Activated gamma-delta T cell (primary cell): Measurements from ENCODE around the gene RAB39B.
"Not testable (repeated sequence)": the region's sequence is repeated elsewhere in the genome, so short reads cannot be mapped to it uniquely, and the experiment has no call there.

ENCODE experiments used
- DNase-seq: peaks from one replicate; lab custom pipeline; 2025; lab: John Stamatoyannopoulos, UW
- total RNA-seq, 2 donors: gene quantifications; one replicate each; lab custom pipeline; 2026; lab: John Stamatoyannopoulos, UW

Gene RAB39B
- total RNA-seq, result 27.9 to 32.0 reads per million in 2 donors

DNA sequence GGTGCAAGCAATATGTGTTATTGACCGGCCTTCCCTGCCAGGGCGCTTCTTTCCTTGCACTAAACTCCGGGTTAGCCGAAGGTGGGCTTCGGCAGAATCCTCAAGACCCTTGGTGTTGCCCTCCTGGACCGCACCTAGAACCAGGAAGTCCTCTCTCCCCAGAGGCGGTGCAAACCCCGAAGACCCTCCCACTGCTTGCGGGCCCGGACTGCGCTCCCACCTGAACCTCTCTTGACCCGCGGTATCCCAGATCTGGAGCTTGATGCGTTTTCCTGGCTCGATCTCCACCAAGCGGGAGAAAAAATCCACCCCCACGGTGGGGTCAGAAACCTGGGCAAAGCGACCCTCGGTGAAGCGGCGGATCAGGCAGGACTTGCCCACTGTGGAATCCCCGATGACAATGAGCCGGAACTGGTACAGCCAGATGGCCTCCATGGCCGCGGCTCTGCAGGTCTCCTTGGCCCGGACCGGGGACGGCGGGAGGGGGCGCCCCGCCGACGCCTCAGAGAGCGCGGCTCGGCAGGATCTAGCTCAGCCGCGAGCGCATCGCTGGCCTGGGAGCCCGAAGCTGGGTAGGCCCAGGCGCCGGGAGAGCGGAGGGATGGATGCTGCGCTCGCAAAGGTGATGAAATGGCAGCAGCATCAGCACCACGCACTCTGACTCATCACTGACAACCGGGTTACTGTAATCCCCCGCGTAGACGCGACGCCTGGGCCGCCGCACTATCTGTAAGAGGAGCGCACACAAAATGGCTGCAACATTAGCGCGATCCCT, at the start of gene RAB39B:
RAB39B (minus strand) TSS at position 638 of the 775 bp plus-strand sequence; CDS start at position 435, 203 bp downstream.
- peak; percentile 40 for DNase-seq

GRCh38 chrX:155313766-155314165, 49.5 kb upstream of the RAB39B start:
- DNase-seq, result no peak

DNA sequence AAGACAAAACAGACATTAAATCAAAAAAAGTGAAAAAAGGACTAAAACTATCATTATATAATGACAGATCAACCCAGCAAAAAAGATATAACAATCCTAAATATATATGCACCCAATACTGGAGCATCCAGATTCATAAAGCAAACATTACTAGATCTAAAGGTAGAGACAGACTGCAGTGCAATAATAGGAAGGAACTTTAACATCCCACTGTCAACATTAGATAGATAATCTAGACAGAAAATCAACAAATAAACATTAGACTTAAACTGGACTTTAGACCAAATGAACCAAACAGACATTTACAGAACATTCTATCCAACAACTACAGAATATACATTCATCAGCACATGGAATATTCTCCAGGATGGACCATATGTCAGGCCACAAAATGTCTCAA, 29.5 kb upstream of the RAB39B start:
- DNase-seq, result no peak

GRCh38 chrX:155279873-155280272, 15.6 kb upstream of the RAB39B start:
- DNase-seq, result no peak

- no peak for DNase-seq
These were observed 6.7 kb upstream of the RAB39B start for GRCh38 chrX:155270969-155271368.

DNA sequence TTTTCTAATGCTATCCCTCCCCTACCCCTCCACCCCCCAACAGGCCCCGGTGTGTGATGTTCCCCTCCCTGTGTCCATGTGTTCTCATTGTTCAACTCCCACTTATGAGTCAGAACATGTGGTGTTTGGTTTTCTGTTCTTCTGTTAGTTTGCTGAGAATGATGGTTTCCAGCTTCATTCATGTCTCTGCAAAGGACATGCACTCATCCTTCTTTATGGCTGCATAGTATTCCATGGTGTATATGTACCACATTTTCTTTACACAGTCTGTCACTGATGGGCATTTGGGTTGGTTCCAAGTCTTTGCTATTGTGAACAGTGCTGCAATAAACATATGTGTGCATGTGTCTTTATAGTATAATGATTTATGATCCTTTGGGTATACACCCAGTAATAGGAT, 3.7 kb upstream of the RAB39B start:
- not testable (repeated sequence) for DNase-seq

DNA sequence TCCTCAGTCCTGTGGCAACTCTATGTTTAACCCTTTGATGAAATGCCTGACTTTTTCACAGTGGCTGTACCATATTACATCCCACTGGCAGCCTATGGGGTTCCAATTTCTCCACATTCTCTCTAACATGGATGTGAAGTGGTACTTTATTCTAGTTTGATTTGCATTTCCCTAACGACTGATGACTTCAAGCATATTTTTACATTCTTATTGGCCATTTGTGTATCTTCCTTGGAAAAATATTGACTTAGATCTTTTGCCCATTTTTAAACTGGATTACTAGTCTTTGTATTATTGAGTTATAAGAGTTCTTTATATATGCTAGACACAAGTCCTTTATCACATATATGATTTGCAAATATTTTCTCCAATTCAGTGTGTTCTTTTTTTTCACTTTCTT, 2.1 kb upstream of the RAB39B start:
- no peak for DNase-seq

DNA sequence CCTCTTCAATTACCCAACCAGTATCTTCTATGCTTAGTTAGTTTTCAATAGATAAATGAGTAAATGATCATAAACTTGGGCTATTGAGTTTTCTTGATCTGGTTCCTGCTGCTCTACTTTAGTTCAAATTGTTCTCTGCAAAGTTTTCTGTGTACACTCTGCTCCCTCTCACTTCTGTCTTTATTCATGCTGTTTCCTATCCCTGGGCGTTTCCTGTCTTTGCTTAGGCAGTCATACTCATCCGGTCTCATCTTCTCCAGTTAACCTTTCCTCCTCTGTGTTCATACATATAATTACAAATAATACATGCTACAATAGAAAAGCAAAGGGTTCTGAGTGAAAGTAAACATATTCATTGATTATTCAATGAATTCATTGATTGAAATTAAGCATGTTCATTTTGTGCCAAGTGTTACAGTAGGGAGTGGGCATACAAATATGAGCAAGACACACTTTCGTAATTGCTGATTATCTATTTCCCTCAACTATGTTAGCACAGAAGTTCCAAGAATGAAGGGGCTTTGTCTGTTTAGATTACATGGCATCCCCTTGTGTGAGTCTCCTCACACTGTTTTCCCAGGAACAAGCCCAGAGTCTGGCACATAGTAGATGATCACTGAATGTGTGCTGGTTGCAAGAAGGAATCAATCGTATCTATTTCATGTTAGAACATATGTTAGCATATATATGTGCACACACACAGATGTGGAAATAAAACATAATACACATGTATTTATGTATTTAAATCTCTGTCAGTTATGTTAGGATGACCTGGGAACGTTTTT, 1.1 kb downstream of the RAB39B start:
- DNase-seq, result no peak

DNA sequence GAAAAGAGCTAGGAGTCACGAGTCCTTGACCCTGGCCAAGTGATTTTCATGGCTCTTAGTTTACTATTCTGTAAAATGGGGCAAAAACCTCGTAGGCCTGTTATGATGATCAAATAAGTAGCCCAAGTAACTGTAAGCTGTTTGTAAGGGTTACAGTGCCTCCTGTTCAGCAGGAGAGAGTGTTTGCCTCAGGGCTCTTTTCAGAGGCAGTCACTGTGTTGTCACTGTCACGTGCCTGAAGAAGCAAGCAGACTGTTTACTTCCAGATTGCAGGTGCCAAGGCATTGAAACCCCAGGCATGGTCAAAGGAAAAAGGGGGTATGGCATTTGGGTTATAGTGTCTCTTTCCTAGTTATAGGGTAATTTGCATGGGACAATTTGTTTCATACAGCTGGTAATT, 4.5 kb downstream of the RAB39B start:
- no peak for DNase-seq

- DNase-seq, result no peak
These were observed 12.9 kb downstream of the RAB39B start for GRCh38 chrX:155251391-155251790.

- no peak for DNase-seq
These were observed 16.8 kb downstream of the RAB39B start for GRCh38 chrX:155247497-155247896.

- no peak for DNase-seq
These were observed 17.5 kb downstream of the RAB39B start for GRCh38 chrX:155246748-155247147.

- no peak for DNase-seq
These were observed 22.0 kb downstream of the RAB39B start for GRCh38 chrX:155242300-155242699.

GRCh38 chrX:155237719-155238118, 26.6 kb downstream of the RAB39B start:
- no peak for DNase-seq

- no peak for DNase-seq
These were observed 28.4 kb downstream of the RAB39B start for GRCh38 chrX:155235891-155236290.

GRCh38 chrX:155231163-155231562, 33.1 kb downstream of the RAB39B start:
- no peak for DNase-seq

GRCh38 chrX:155225774-155226173, 38.5 kb downstream of the RAB39B start:
- no peak for DNase-seq

DNA sequence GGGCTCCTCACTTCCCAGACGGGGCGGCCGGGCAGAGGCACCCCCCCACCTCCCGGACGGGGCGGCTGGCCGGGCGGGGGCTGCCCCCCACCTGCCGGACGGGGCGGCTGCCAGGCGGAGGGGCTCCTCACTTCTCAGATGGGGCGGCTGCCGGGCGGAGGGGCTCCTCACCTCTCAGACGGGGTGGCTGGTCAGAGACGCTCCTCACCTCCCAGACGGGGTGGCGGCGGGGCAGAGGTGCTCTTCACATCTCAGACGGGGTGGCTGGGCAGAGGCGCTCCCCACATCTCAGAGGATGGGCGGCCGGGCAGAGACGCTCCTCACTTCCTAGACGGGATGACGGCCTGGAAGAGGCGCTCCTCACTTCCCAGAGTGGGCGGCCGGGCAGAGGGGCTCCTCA, 40.5 kb downstream of the RAB39B start:
- not testable (repeated sequence) for DNase-seq

DNA sequence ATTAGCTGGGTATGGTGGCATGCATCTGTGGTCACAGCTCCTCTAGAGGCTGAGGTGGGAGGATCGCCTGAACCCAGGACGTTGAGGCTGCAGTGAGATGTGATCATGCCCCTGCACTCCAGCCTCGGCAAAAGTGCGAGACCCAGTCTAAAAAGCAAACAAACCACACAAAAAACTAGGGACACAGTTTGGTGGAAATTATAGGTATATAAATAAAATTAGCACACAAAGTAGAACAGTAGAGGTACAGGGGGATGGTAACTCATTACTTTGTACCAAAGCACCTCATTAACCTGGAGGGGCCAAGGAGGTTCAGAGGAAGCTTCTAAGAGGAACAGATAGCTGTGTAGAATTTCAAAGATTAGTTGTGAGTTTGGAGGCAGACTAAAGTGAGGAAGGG, 42.9 kb downstream of the RAB39B start:
- DNase-seq, result no peak

- DNase-seq, result no peak
These were observed 45.5 kb downstream of the RAB39B start for GRCh38 chrX:155218777-155219176.

DNA sequence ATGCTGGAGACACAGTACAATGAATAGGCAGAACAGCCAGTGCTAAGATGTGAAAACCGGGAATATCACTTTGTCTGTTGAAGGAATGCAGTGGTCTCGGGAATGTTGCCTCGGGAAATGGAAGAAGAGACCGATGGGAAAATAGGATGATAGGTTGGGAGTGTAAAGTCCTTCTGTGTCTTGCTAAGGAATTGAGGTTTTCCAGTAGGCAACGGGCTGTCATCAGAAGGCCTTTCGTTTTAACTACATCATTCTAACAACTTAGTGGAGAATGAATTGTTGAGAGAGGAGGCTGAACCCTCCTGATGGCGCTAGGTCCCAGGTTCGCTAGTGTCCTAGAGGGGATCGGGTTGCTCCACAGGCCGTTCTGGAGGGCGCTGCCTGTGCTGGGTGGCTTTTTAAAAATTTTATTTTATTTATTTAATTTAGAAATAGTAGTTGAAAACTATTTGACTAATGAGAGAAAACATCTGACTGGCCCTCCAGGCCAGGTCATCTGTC, 47.3 kb downstream of the RAB39B start:
- DNase-seq, result no peak

- DNase-seq, result peak; percentile 66
These were observed 47.9 kb downstream of the RAB39B start, which contains the start of gene VBP1 for GRCh38 chrX:155216179-155216939. TSS of gene VBP1 (plus strand) at chrX:155216460. CDS start at chrX:155216483, 23 bp downstream.
